Upper lobe of left lung (tissue), 4 donors: ENCODE results near the gene GNA14.

Experiments
- EP300 ChIP-seq, 4 donors: sonication (generic); formaldehyde crosslinking; IDR thresholded peaks; one replicate each; pipeline ENCODE4 v1.5.1; 2017; ENCODE audit warnings: antibody characterized with exemption in 4 of 4, control low read depth in 2 of 4
- POLR2A ChIP-seq, 4 donors: fragments of 450-650 bp; IDR thresholded peaks; one replicate each; pipeline ENCODE4 v1.5.1; 2016 to 2017; ENCODE audit warnings: antibody characterized with exemption in 4 of 4, mild to moderate bottlenecking in 2 of 4
- POLR2AphosphoS5 ChIP-seq, 2 donors: sonication (generic); formaldehyde crosslinking; IDR thresholded peaks; one replicate each; pipeline ENCODE4 v1.5.1; 2017; ENCODE audit warnings: antibody characterized with exemption in 2 of 2
- TF ChIP-seq, protein P1 (sequence below), 6 experiments: fragments of 450-650 bp in 4 of 6; fragments of 200-600 bp in 2 of 6; sonication (generic) in 2 of 6; IDR thresholded peaks; one replicate each; pipeline ENCODE4 v1.5.1; 2016 to 2019; ENCODE audit warnings: antibody characterized with exemption in 6 of 6

DNA sequence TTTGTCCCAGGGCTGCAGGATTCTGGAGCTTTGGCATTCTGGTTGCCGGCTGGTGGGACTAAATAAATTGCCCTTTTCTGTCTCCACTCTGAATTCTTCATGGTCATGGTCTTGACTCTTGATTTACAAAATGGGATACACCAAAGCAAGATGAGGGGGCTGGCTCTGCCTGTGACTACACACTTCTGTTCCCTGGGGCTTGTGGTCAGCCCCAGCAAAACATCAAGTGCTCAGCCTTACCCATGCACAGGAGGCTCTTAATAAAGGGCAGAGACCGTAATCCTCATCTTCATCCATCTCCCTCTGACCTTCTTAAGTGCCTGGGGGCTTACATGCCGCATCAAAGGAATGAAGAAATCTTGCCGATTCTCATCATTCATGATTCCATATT is 198.0 kb downstream of the GNA14 start:
- TF ChIP-seq, protein P1, sequence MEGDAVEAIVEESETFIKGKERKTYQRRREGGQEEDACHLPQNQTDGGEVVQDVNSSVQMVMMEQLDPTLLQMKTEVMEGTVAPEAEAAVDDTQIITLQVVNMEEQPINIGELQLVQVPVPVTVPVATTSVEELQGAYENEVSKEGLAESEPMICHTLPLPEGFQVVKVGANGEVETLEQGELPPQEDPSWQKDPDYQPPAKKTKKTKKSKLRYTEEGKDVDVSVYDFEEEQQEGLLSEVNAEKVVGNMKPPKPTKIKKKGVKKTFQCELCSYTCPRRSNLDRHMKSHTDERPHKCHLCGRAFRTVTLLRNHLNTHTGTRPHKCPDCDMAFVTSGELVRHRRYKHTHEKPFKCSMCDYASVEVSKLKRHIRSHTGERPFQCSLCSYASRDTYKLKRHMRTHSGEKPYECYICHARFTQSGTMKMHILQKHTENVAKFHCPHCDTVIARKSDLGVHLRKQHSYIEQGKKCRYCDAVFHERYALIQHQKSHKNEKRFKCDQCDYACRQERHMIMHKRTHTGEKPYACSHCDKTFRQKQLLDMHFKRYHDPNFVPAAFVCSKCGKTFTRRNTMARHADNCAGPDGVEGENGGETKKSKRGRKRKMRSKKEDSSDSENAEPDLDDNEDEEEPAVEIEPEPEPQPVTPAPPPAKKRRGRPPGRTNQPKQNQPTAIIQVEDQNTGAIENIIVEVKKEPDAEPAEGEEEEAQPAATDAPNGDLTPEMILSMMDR (IDR thresholded peaks at IDR 0.05): no peak
- TF ChIP-seq POLR2A (IDR thresholded peaks at IDR 0.05): no peak
- no peak for TF ChIP-seq EP300 (IDR thresholded peaks at IDR 0.05)
- TF ChIP-seq POLR2AphosphoS5 (IDR thresholded peaks at IDR 0.05): no peak
